OCI-LY7 (cell line): ENCODE results near the gene PPARG. TPM values are rescaled to one million over a fixed set of nuclear protein-coding genes. Genes with fewer than 3 reads are reported as not detected.

Experiments
- BruUV-seq: library from RNA; stranded (reverse); fragments of 400-500 nt; replicated peaks from 2 replicates; lab custom pipeline; 2021; lab: Mats Ljungman, UMichigan
- CTCF ChIA-PET: fragments of 300-600 bp; sonication (Branson Sonifier 250); formaldehyde crosslinking; loops from one replicate; lab custom pipeline; 2022; ENCODE audit warnings: antibody characterized with exemption; ENCODE audit not compliant: unreplicated experiment; lab: Charles Lee
- POLR2A ChIA-PET: fragments of 300-600 bp; sonication (Branson Sonifier 250); formaldehyde crosslinking; loops from one replicate; lab custom pipeline; 2022; ENCODE audit warnings: antibody characterized with exemption; lab: Charles Lee
- DNase-seq: peaks from one replicate; pipeline ENCODE4 v3.0.0-alpha.2; 2015; ENCODE audit warnings: low spot score
- H2AFZ ChIP-seq: fragments of 200-600 bp; sonication (generic), shearing (Covaris generic); 2 replicates; pipeline ENCODE4 v1.6.1; 2014; ENCODE audit warnings: mild to moderate bottlenecking, antibody characterized with exemption, low read length, moderate library complexity
- H3K27ac ChIP-seq: fragments of 200-600 bp; sonication (generic); 2 replicates; pipeline ENCODE4 v1.5.1; 2014; ENCODE audit warnings: mixed run types, low read depth, mild to moderate bottlenecking, moderate library complexity, low read length, inconsistent platforms; ENCODE audit not compliant: poor library complexity, severe bottlenecking
- H3K36me3 ChIP-seq: fragments of 200-600 bp; sonication (generic); 2 replicates; pipeline ENCODE4 v1.6.1; 2014; ENCODE audit warnings: mild to moderate bottlenecking, antibody characterized with exemption, low read length, moderate library complexity, mixed read lengths; ENCODE audit not compliant: insufficient read depth
- H3K4me1 ChIP-seq: fragments of 200-600 bp; sonication (generic); 2 replicates; pipeline ENCODE4 v1.5.1; 2014; ENCODE audit warnings: mild to moderate bottlenecking, low read length; ENCODE audit not compliant: insufficient read depth, poor library complexity, severe bottlenecking
- H3K4me2 ChIP-seq: fragments of 200-600 bp; sonication (generic); 2 replicates; pipeline ENCODE4 v1.6.1; 2014; ENCODE audit warnings: mild to moderate bottlenecking, low read length
- H3K4me3 ChIP-seq: fragments of 200-600 bp; sonication (generic); 2 replicates; pipeline ENCODE4 v1.5.1; 2014; ENCODE audit warnings: mild to moderate bottlenecking, low read depth, low read length; ENCODE audit not compliant: poor library complexity, severe bottlenecking
- H3K79me2 ChIP-seq: fragments of 200-600 bp; sonication (generic); 2 replicates; pipeline ENCODE4 v1.6.1; 2016; ENCODE audit warnings: low read depth, mild to moderate bottlenecking, low read length, moderate library complexity, mixed read lengths; ENCODE audit not compliant: insufficient read depth
- H3K9me2 ChIP-seq: fragments of 200-600 bp; sonication (generic); 2 replicates; pipeline ENCODE4 v1.6.1; 2016; ENCODE audit warnings: mild to moderate bottlenecking, low read length, mixed read lengths; ENCODE audit not compliant: insufficient read depth
- H3K9me3 ChIP-seq: fragments of 200-600 bp; sonication (generic); 2 replicates; pipeline ENCODE4 v1.6.1; 2014; ENCODE audit warnings: mild to moderate bottlenecking, mixed run types, low read length, mixed read lengths
- H4K20me1 ChIP-seq: fragments of 200-600 bp; sonication (generic); 2 replicates; pipeline ENCODE4 v1.6.1; 2014; ENCODE audit warnings: mild to moderate bottlenecking, antibody characterized with exemption, low read length, moderate library complexity, mixed read lengths; ENCODE audit not compliant: insufficient read depth
- CTCF ChIP-seq: fragments of 200-600 bp; sonication (generic); conservative IDR thresholded peaks from 2 replicates; pipeline ENCODE4 v1.5.1; 2014; ENCODE audit warnings: mild to moderate bottlenecking, antibody characterized with exemption, low read length, moderate library complexity, mixed read lengths
- EZH2phosphoT487 ChIP-seq: fragments of 200-600 bp; sonication (generic); IDR thresholded peaks from 2 replicates; pipeline ENCODE4 v1.6.1; 2018; ENCODE audit warnings: low read depth, borderline replicate concordance, mild to moderate bottlenecking, mixed run types, antibody characterized with exemption, low read length, moderate library complexity, mixed read lengths
- intact Hi-C: fragments of 100-400 bp; cut with micrococcal nuclease; formaldehyde crosslinking; loops from one replicate; pipeline ENCODE4 v1.10.0; 2022; ENCODE audit not compliant: unreplicated experiment
- total RNA-seq, 2 experiments: library from RNA; depleted of rRNA in 1 of 2; stranded (reverse); fragments of >200 nt in 1 of 2; shearing (Covaris generic) in 1 of 2; gene quantifications; 2 replicates each; pipeline ENCODE4 v1.2.3, GENCODE V29; 2014 to 2022

The PPARG gene
- total RNA-seq, 2 experiments from 2014 or later: not detected

- Histone ChIP-seq H3K4me1 (no peaks in the 10 kb centered on the region), H3K4me2 (no peak overlapping the region), H3K79me2 (no peaks in the 10 kb centered on the region), H3K9me2 (no peaks in the 10 kb centered on the region), H3K36me3 (no peaks in the 10 kb centered on the region), H3K4me3 (no peak overlapping the region), H3K9me3 (no peaks in the 10 kb centered on the region), H2AFZ (no peak overlapping the region), H3K27ac (no peak overlapping the region), H4K20me1 (no peaks in the 10 kb centered on the region)
- DNase-seq: no peak
- ChIA-PET POLR2A (no interaction called here), CTCF (no interaction called here)
- BruUV-seq: no TSS peak
- TF ChIP-seq CTCF (no peak), EZH2phosphoT487 (no peak)
- intact Hi-C loops: no loop called here
These were observed 149.0 kb downstream of the PPARG start for GRCh38 chr3:12437861-12438260.

- Histone ChIP-seq H3K36me3 (no peaks in the 10 kb centered on the region), H3K9me2 (no peaks in the 10 kb centered on the region), H4K20me1 (no peaks in the 10 kb centered on the region), H3K9me3 (no peaks in the 10 kb centered on the region), H3K27ac (no peak overlapping the region), H3K4me3 (no peak overlapping the region), H3K4me1 (no peaks in the 10 kb centered on the region), H2AFZ (no peak overlapping the region), H3K4me2 (no peak overlapping the region), H3K79me2 (no peaks in the 10 kb centered on the region)
- intact Hi-C loops: no loop called here
- TF ChIP-seq CTCF (no peak), EZH2phosphoT487 (no peak)
- DNase-seq: no peak
- no TSS peak for BruUV-seq
- CTCF ChIA-PET: no interaction called here
- POLR2A ChIA-PET: no interaction called here
These were observed 149.4 kb downstream of the PPARG start for GRCh38 chr3:12438318-12438717.

- H3K9me3 ChIP-seq: no peaks in the 10 kb centered on the region
- CTCF ChIA-PET: no interaction called here
- H3K4me2 ChIP-seq: no peak overlapping the region
- TF ChIP-seq EZH2phosphoT487 (no peak), CTCF (no peak)
- H3K9me2 ChIP-seq: no peaks in the 10 kb centered on the region
- intact Hi-C loops: no loop called here
- no peak overlapping the region for H3K27ac ChIP-seq
- H3K79me2 ChIP-seq: no peaks in the 10 kb centered on the region
- POLR2A ChIA-PET: no interaction called here
- no peak for DNase-seq
- no TSS peak for BruUV-seq
- H4K20me1 ChIP-seq: no peaks in the 10 kb centered on the region
- no peaks in the 10 kb centered on the region for H3K36me3 ChIP-seq
- no peak overlapping the region for H3K4me3 ChIP-seq
- H3K4me1 ChIP-seq: no peaks in the 10 kb centered on the region
- no peak overlapping the region for H2AFZ ChIP-seq
These were observed 150.5 kb downstream of the PPARG start for GRCh38 chr3:12439161-12439940.
